ENCODE data around the gene EFCAB6.

DNA sequence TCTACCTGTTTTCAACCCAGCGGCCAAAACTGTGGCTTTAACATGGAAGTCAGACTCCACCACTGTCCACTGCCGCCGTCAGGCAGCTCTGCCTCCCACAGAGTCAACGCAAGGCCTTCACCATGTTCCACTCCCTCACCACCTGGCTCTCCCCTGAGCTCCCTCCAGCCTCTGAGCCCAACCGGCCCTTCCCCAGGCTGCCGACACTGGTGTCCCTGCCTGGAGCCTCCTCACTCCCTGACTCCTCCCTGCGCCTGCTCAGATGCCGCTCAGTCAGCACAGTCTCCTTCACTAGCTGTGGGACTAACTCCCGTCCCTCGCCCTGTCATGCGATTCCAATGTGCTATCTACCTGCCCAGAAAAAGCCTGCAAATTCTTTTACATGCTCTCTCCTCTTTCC, 33.9 kb upstream of the EFCAB6 start:
- TF ChIP-seq POLR2A (IDR thresholded peaks at IDR 0.05) (no peak), POLR2AphosphoS5 (IDR thresholded peaks at IDR 0.05) (no peak)
- TF ChIP-seq, protein P1, sequence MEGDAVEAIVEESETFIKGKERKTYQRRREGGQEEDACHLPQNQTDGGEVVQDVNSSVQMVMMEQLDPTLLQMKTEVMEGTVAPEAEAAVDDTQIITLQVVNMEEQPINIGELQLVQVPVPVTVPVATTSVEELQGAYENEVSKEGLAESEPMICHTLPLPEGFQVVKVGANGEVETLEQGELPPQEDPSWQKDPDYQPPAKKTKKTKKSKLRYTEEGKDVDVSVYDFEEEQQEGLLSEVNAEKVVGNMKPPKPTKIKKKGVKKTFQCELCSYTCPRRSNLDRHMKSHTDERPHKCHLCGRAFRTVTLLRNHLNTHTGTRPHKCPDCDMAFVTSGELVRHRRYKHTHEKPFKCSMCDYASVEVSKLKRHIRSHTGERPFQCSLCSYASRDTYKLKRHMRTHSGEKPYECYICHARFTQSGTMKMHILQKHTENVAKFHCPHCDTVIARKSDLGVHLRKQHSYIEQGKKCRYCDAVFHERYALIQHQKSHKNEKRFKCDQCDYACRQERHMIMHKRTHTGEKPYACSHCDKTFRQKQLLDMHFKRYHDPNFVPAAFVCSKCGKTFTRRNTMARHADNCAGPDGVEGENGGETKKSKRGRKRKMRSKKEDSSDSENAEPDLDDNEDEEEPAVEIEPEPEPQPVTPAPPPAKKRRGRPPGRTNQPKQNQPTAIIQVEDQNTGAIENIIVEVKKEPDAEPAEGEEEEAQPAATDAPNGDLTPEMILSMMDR (IDR thresholded peaks at IDR 0.05): no peak
